Measurements from ENCODE around the gene SLC34A1. TPM values are rescaled to one million over a fixed set of nuclear protein-coding genes. Genes with fewer than 3 reads are reported as not detected.

The SLC34A1 gene
- total RNA-seq, 1 donor from 2014 or later: not detected

GRCh38 chr5:177435847-177436536, 51.8 kb downstream of the SLC34A1 start:
- no peaks in the 10 kb centered on the region for H3K27me3 ChIP-seq (ENCODE audit: insufficient read depth, low read length)
- no peak overlapping the region for H3K4me2 ChIP-seq (ENCODE audit: low read length)
- H3K9me3 Mint-ChIP-seq (ENCODE audit: unreplicated experiment): peaks cover 1% of the 10 kb centered on the region
- peaks cover 17% of the 10 kb centered on the region for H3K36me3 Mint-ChIP-seq (ENCODE audit: low read depth, unreplicated experiment)
- H4K20me1 ChIP-seq (ENCODE audit: insufficient read depth, low read length): peaks cover 6% of the 10 kb centered on the region
- H3K36me3 ChIP-seq (ENCODE audit: insufficient read depth, low read length): peaks cover 4% of the 10 kb centered on the region
- H3K27ac ChIP-seq (ENCODE audit: low read depth, low read length): no peak overlapping the region
- no peaks in the 10 kb centered on the region for H3K79me2 ChIP-seq (ENCODE audit: insufficient read depth, low read length)
- H3K4me1 Mint-ChIP-seq (ENCODE audit: low read depth, unreplicated experiment): no peaks in the 10 kb centered on the region
- DNase-seq (ENCODE audit: low read depth) (no peak), FAIRE-seq (no peak)
- H3K27me3 Mint-ChIP-seq (ENCODE audit: low read depth, unreplicated experiment): no peaks in the 10 kb centered on the region
- no peak overlapping the region for H3K4me3 ChIP-seq (ENCODE audit: insufficient read depth, low read depth, low read length)
- no peak overlapping the region for H2AFZ ChIP-seq (ENCODE audit: low read depth, low read length)
- H3K4me1 ChIP-seq (ENCODE audit: insufficient read depth, low read length): no peaks in the 10 kb centered on the region
- TF ChIP-seq EZH2 (IDR thresholded peaks at IDR 0.05; ENCODE audit: insufficient read depth, low read length) (no peak), CTCF (IDR thresholded peaks at IDR 0.05; ENCODE audit: insufficient read depth, low read depth, low read length) (no peak)
- H3K9ac ChIP-seq (ENCODE audit: low read length): no peak overlapping the region
- no peaks in the 10 kb centered on the region for H3K9me3 ChIP-seq (ENCODE audit: insufficient read depth, low read depth, low read length)
- no peak overlapping the region for H3K27ac Mint-ChIP-seq (ENCODE audit: unreplicated experiment)
- no peak overlapping the region for H3K4me3 Mint-ChIP-seq (ENCODE audit: unreplicated experiment)

GRCh38 chr5:177437623-177438022, 53.4 kb downstream of the SLC34A1 start:
- Histone ChIP-seq H3K36me3 (ENCODE audit: insufficient read depth, low read length) (peaks cover 4% of the 10 kb centered on the region), H3K4me1 (ENCODE audit: insufficient read depth, low read length) (no peaks in the 10 kb centered on the region), H2AFZ (ENCODE audit: low read depth, low read length) (no peak overlapping the region), H3K27ac (ENCODE audit: low read depth, low read length) (no peak overlapping the region), H3K27me3 (ENCODE audit: insufficient read depth, low read length) (no peaks in the 10 kb centered on the region), H3K9me3 (ENCODE audit: insufficient read depth, low read depth, low read length) (no peaks in the 10 kb centered on the region), H3K4me2 (ENCODE audit: low read length) (no peak overlapping the region), H4K20me1 (ENCODE audit: insufficient read depth, low read length) (no peaks in the 10 kb centered on the region), H3K9ac (ENCODE audit: low read length) (no peak overlapping the region), H3K4me3 (ENCODE audit: insufficient read depth, low read depth, low read length) (no peak overlapping the region), H3K79me2 (ENCODE audit: insufficient read depth, low read length) (no peaks in the 10 kb centered on the region)
- TF ChIP-seq CTCF (IDR thresholded peaks at IDR 0.05; ENCODE audit: insufficient read depth, low read depth, low read length): no peak
- no peak for TF ChIP-seq EZH2 (IDR thresholded peaks at IDR 0.05; ENCODE audit: insufficient read depth, low read length)
- H3K4me1 Mint-ChIP-seq (ENCODE audit: low read depth, unreplicated experiment): peaks cover 2% of the 10 kb centered on the region
- H3K4me3 Mint-ChIP-seq (ENCODE audit: unreplicated experiment): no peak overlapping the region
- H3K27ac Mint-ChIP-seq (ENCODE audit: unreplicated experiment): no peak overlapping the region
- no peaks in the 10 kb centered on the region for H3K27me3 Mint-ChIP-seq (ENCODE audit: low read depth, unreplicated experiment)
- FAIRE-seq (no peak), DNase-seq (ENCODE audit: low read depth) (no peak)
- H3K9me3 Mint-ChIP-seq (ENCODE audit: unreplicated experiment): peaks cover 1% of the 10 kb centered on the region
- peaks cover 20% of the 10 kb centered on the region for H3K36me3 Mint-ChIP-seq (ENCODE audit: low read depth, unreplicated experiment)

- Histone ChIP-seq H3K9me3 (ENCODE audit: insufficient read depth, low read depth, low read length) (no peaks in the 10 kb centered on the region), H3K4me1 (ENCODE audit: insufficient read depth, low read length) (no peaks in the 10 kb centered on the region), H3K79me2 (ENCODE audit: insufficient read depth, low read length) (no peaks in the 10 kb centered on the region), H3K27me3 (ENCODE audit: insufficient read depth, low read length) (no peaks in the 10 kb centered on the region), H4K20me1 (ENCODE audit: insufficient read depth, low read length) (no peaks in the 10 kb centered on the region), H3K4me2 (ENCODE audit: low read length) (no peak overlapping the region), H3K27ac (ENCODE audit: low read depth, low read length) (no peak overlapping the region), H3K9ac (ENCODE audit: low read length) (no peak overlapping the region), H2AFZ (ENCODE audit: low read depth, low read length) (no peak overlapping the region), H3K4me3 (ENCODE audit: insufficient read depth, low read depth, low read length) (no peak overlapping the region), H3K36me3 (ENCODE audit: insufficient read depth, low read length) (peaks cover 4% of the 10 kb centered on the region)
- TF ChIP-seq EZH2 (IDR thresholded peaks at IDR 0.05; ENCODE audit: insufficient read depth, low read length): no peak
- TF ChIP-seq CTCF (IDR thresholded peaks at IDR 0.05; ENCODE audit: insufficient read depth, low read depth, low read length): no peak
- DNase-seq (ENCODE audit: low read depth) (no peak), FAIRE-seq (no peak)
- H3K27me3 Mint-ChIP-seq (ENCODE audit: low read depth, unreplicated experiment): no peaks in the 10 kb centered on the region
- H3K9me3 Mint-ChIP-seq (ENCODE audit: unreplicated experiment): peaks cover 1% of the 10 kb centered on the region
- peaks cover 20% of the 10 kb centered on the region for H3K36me3 Mint-ChIP-seq (ENCODE audit: low read depth, unreplicated experiment)
- H3K4me1 Mint-ChIP-seq (ENCODE audit: low read depth, unreplicated experiment): peaks cover 2% of the 10 kb centered on the region
- no peak overlapping the region for H3K27ac Mint-ChIP-seq (ENCODE audit: unreplicated experiment)
- H3K4me3 Mint-ChIP-seq (ENCODE audit: unreplicated experiment): no peak overlapping the region
Observed at GRCh38 chr5:177438468-177438867, 54.2 kb downstream of the SLC34A1 start.

Data from astrocyte (in vitro differentiated cells and primary cell).